GM21737 (cell line): ENCODE measurements around the gene PRRT1B.

ENCODE experiments used
- ATAC-seq: cut with Tn5 transposase; IDR thresholded peaks from one replicate; pipeline ENCODE4 v1.9.1; 2021; ENCODE audit warnings: mild to moderate bottlenecking, moderate library complexity; ENCODE audit not compliant: unreplicated experiment

Gene PRRT1B

DNA sequence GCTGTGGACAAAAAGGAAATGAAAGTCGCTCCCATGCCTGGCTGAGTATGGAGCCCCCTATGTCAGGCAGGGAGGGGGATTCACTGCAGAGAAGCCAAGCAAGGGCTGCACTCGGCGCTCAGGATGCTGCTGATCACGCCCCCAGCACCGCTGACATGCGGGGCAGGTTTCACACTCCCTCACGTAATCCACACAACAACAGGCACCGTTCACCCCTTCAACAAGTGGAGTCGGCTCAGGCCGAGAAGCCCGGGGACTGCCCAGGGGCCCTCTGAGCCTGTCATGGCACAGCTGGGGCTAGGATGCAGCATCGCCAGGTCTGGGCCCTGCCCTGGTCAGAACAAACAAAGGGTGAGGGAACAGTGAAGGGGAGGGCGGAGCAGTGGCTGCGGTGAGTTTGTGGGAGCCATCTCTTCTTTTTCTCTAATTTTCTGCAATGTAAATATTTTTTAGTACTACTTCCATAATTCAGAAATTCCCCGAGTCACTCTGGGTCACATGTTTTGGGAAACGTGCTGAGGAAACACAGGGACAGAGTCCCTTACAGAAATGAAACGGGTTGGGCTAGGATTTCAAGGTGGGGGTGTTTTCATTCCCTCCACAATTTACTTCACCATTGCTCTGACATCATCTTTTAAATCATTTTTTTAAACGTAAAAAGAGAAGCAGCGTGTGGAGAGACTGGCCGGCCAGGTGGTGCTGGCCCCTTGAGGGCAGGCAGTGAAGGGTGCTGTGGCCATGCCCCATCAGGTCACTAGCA lies 49.8 kb downstream of the PRRT1B start:
- ATAC-seq = no peak

DNA sequence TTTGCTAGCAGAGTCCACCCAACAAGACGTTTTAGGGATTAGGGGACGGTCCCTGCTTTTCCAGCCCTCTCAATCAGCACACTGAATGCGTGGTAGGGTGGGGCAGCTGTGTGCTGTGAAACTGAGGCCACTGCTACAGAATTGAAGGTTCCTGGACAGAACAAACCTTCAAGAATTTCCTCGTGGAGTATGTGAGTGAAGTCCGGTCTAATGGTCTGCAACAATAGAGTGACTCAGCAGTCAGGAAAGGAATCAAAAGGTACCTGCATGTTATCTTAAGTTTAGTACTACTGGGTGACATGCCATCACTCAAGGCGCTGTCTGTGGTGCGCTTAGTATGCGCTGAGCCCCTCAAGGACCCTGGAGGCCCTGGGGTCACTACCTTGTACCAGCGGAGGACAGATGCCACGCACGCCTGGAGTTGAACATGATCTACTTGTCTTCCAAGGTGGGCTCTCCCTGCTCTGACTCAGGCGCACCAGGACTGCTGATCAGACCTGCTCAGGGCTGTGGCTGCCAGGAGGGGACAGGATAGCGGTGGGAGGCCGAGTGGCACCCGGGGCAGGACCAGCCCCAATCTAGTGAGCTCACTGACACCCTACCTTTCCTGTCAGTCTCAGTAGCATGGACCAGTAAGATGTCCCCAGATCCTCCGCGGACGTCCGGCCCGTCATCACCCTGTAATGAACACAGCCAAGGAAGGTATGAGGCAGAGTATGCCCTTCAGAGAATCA lies 50.5 kb downstream of the PRRT1B start:
- ATAC-seq = no peak

DNA sequence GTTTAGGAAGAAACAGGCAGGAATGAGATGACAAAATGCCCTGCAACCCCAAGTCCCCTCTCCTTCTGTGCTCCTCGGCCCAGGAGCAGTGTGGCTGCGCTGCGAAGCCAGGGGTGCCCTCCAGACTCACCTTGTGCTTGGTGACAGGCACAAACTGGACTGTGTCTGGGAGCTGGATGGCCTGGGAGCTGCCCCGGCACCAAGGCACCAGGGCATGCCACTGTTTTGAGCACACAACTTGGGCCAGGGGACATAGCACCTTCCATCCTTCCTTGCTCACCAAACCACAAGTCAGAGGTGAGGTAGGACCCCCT lies 51.1 kb downstream of the PRRT1B start:
- ATAC-seq = no peak

DNA sequence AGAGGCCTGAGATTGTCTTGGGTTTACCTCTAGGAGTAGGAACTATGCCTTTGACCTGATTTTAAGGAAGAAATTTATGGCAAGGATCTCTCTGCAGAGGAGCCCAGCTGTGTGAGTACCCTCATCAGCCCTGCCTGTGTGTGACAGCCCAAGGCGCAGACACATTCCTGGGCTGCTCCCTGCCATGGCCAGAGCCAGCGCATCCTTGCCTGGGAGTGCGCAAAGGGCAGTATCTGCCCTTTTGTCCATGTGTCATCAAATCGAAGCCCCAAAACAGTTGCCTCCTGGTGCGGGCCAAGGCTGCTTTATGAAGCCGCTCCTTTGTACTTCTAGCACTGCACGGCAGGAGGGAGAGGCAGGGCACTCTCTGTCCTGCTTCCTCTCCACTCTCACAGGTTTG lies 51.9 kb downstream of the PRRT1B start:
- ATAC-seq = no peak

- no peak for ATAC-seq
Observed at GRCh38 chr9:131598121-131598520, 52.8 kb downstream of the PRRT1B start.

- ATAC-seq = no peak
Observed at GRCh38 chr9:131601683-131602181, 56.4 kb downstream of the PRRT1B start.

- no peak for ATAC-seq
Observed at GRCh38 chr9:131603199-131603598, 57.9 kb downstream of the PRRT1B start.

DNA sequence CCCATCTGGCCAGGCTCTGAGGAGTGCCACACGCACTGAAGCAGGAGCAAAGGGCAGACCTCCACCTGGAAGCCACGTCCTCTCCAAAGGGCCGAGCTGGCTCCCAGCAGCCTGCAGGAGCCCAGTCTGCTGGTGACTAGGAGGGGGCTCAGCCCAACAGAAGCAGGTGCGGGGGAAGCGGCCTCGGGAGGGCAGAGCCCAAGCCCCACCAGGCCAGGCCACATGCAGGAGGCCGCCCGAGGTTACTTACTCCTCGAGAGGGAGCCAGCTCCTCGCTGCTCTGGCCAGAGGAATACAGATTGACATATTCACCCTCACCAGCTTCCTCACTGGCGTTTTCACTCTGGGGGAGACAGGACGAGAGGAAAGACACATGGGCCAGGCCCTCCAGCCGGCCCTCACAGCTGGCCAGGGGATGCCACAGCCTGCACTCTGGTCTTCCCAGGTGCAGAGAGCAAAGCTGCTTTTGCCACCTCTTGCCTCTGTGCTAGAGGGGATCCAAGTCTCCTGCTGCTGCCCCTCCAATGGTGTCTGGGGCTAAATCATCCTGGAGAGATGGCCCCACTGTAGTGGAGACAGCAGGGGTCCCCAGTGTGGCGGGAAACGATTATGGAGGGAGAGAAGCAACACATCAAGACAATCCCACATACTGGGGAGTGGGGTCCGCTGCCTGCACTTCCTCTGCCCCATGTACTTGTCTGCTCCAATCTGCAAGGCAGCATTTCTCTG lies 58.6 kb downstream of the PRRT1B start:
- no peak for ATAC-seq

DNA sequence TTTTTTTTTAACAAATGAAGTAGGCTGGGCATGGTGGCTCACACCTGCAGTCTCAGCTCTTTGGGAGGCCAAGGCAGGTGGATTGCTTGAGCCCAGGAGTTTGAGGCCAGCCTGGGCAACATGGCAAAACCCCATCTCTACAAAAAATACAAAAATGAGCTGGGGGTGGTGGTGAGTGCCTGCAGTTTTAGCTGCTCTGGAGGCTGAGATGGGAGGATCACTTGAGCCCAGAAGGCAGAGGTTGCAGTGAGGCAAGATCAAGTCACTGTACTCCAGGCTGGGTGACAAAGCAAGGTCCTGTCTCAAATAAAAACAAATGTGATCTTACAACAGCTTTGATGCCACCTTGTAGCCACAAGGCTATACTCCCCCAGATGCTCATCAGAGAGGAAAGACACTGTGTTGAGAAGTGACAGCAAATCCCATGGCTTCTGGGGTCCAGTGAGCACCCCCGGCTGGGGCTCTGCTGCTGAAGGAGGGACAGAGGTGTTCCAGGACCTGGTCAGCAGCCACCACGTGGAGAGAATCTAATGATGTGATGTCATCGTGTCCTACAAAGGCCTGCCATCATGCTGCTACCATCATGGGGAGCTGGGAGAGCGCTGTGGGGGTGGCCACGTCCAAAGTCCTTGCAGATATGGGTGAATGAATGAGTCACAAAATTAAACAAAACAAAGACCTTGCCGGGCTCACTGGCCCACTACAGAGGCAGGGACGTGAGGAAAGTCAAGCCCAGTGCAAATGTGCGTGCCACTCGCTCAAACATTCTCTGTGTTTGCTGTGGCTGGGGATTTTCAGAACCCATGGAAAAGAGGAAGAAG lies 60.7 kb downstream of the PRRT1B start:
- no peak for ATAC-seq

DNA sequence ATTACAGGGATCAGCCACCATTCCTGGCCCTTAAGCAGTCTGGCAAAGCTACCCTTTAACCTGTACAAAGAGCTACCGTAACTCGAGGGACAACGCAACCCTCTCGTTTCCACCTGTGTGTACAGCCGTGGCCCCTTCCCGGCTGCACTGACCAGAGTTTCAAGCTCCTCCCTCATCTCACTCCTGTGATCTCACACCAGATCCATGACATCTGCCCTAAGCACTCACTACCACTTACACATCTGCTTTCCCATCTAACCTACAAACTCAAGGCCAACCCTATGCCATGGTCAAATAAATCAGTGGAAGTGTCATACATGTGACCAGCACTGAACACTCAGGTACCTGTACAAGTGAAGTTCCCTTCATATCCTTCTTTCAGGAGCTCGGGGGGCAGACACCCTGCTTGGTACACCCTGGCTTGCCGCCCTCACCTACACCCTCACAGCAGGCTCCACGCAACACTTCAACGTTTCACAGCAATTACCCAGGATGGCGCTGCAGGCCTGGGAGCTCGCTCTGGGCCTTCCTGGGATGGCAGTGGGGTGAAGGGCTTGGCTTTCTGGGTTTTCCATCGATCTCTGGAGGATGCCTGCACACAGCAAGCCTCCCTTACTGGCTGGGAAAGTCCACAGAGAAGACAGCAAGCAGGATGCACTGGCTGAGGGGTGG lies 61.7 kb downstream of the PRRT1B start:
- ATAC-seq = no peak

- ATAC-seq = no peak
Observed at GRCh38 chr9:131607591-131607990, 62.3 kb downstream of the PRRT1B start.

GRCh38 chr9:131608493-131609037 lies 63.2 kb downstream of the PRRT1B start:
- no peak for ATAC-seq
